NK-92 (cell line): ENCODE data around the gene SPAG16.
"Not testable (repeated sequence)": the region's sequence is repeated elsewhere in the genome, so short reads cannot be mapped to it uniquely, and the experiment has no call there.

ENCODE experiments used
- DNase-seq: peaks from one replicate; lab custom pipeline; 2025; ENCODE audit not compliant: unreplicated experiment; lab: John Stamatoyannopoulos, UW

The SPAG16 gene

GRCh38 chr2:214062279-214062678, 778.0 kb downstream of the SPAG16 start:
- DNase-seq, result not testable (repeated sequence)

GRCh38 chr2:214064471-214064870, 780.2 kb downstream of the SPAG16 start:
- DNase-seq, result no peak

GRCh38 chr2:214066862-214067261, 782.6 kb downstream of the SPAG16 start:
- DNase-seq, result no peak

GRCh38 chr2:214069254-214069653, 785.0 kb downstream of the SPAG16 start:
- DNase-seq, result no peak

- DNase-seq, result no peak
Measured at GRCh38 chr2:214075456-214075855, 791.2 kb downstream of the SPAG16 start.

- no peak for DNase-seq
Measured at GRCh38 chr2:214076527-214076926, 792.3 kb downstream of the SPAG16 start.

GRCh38 chr2:214077727-214078126, 793.5 kb downstream of the SPAG16 start:
- DNase-seq, result no peak

- DNase-seq, result no peak
Measured at GRCh38 chr2:214079032-214079431, 794.8 kb downstream of the SPAG16 start.

GRCh38 chr2:214088536-214088935, 804.3 kb downstream of the SPAG16 start:
- no peak for DNase-seq

GRCh38 chr2:214096208-214096715, 812.0 kb downstream of the SPAG16 start:
- DNase-seq, result no peak

GRCh38 chr2:214098811-214099210, 814.5 kb downstream of the SPAG16 start:
- DNase-seq, result no peak

- DNase-seq, result no peak
Measured at GRCh38 chr2:214100488-214100887, 816.2 kb downstream of the SPAG16 start.

- no peak for DNase-seq
Measured at GRCh38 chr2:214103276-214104001, 819.2 kb downstream of the SPAG16 start.

- DNase-seq, result no peak
Measured at GRCh38 chr2:214104219-214104618, 820.0 kb downstream of the SPAG16 start.

GRCh38 chr2:214104967-214105366, 820.7 kb downstream of the SPAG16 start:
- DNase-seq, result no peak

- DNase-seq, result no peak
Measured at GRCh38 chr2:214107726-214108125, 823.5 kb downstream of the SPAG16 start.

- no peak for DNase-seq
Measured at GRCh38 chr2:214108598-214108997, 824.3 kb downstream of the SPAG16 start.

GRCh38 chr2:214117054-214117453, 832.8 kb downstream of the SPAG16 start:
- no peak for DNase-seq

- DNase-seq, result no peak
Measured at GRCh38 chr2:214126135-214126534, 841.9 kb downstream of the SPAG16 start.

GRCh38 chr2:214127170-214127569, 842.9 kb downstream of the SPAG16 start:
- no peak for DNase-seq

GRCh38 chr2:214127571-214127970, 843.3 kb downstream of the SPAG16 start:
- no peak for DNase-seq

GRCh38 chr2:214128040-214128439, 843.8 kb downstream of the SPAG16 start:
- no peak for DNase-seq

GRCh38 chr2:214130114-214130513, 845.9 kb downstream of the SPAG16 start:
- DNase-seq, result no peak
